ENCODE measurements around the gene EED. TPM values are rescaled to one million over a fixed set of nuclear protein-coding genes. Genes with fewer than 3 reads are reported as not detected.

The EED gene
- total and polyA plus RNA-seq, 9 of the 15 experiments (the other 6 are each of a cell fraction or from before 2014, with no cell fraction given): 33.0 to 110 (median 55.1) TPM

DNA sequence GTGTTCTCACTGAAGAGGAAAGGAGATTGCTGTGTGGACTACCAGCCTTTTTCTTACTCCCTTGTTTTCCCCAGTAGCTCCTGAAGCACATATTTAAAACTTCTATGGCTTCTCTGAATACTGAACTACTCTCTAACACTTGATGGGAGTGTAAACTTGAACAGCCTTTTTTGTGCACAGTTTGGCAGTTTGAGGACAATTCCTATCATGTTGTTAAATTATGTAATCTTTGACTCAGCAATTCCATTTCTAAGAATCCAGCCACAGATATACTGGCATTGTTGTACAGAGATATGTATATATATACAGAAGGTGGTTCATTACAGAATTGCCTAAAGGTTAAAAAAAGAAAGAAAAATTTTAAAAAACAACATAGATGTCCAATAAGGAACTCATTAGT, 47.1 kb upstream of the EED start (continued):
- TF ChIP-seq, protein P1, sequence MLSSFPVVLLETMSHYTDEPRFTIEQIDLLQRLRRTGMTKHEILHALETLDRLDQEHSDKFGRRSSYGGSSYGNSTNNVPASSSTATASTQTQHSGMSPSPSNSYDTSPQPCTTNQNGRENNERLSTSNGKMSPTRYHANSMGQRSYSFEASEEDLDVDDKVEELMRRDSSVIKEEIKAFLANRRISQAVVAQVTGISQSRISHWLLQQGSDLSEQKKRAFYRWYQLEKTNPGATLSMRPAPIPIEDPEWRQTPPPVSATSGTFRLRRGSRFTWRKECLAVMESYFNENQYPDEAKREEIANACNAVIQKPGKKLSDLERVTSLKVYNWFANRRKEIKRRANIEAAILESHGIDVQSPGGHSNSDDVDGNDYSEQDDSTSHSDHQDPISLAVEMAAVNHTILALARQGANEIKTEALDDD (IDR thresholded peaks at IDR 0.05): no peak
- TF ChIP-seq, protein P2, sequence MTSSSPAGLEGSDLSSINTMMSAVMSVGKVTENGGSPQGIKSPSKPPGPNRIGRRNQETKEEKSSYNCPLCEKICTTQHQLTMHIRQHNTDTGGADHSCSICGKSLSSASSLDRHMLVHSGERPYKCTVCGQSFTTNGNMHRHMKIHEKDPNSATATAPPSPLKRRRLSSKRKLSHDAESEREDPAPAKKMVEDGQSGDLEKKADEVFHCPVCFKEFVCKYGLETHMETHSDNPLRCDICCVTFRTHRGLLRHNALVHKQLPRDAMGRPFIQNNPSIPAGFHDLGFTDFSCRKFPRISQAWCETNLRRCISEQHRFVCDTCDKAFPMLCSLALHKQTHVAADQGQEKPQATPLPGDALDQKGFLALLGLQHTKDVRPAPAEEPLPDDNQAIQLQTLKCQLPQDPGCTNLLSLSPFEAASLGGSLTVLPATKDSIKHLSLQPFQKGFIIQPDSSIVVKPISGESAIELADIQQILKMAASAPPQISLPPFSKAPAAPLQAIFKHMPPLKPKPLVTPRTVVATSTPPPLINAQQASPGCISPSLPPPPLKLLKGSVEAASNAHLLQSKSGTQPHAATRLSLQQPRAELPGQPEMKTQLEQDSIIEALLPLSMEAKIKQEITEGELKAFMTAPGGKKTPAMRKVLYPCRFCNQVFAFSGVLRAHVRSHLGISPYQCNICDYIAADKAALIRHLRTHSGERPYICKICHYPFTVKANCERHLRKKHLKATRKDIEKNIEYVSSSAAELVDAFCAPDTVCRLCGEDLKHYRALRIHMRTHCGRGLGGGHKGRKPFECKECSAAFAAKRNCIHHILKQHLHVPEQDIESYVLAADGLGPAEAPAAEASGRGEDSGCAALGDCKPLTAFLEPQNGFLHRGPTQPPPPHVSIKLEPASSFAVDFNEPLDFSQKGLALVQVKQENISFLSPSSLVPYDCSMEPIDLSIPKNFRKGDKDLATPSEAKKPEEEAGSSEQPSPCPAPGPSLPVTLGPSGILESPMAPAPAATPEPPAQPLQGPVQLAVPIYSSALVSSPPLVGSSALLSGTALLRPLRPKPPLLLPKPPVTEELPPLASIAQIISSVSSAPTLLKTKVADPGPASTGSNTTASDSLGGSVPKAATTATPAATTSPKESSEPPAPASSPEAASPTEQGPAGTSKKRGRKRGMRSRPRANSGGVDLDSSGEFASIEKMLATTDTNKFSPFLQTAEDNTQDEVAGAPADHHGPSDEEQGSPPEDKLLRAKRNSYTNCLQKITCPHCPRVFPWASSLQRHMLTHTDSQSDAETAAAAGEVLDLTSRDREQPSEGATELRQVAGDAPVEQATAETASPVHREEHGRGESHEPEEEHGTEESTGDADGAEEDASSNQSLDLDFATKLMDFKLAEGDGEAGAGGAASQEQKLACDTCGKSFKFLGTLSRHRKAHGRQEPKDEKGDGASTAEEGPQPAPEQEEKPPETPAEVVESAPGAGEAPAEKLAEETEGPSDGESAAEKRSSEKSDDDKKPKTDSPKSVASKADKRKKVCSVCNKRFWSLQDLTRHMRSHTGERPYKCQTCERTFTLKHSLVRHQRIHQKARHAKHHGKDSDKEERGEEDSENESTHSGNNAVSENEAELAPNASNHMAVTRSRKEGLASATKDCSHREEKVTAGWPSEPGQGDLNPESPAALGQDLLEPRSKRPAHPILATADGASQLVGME (CRISPR knock-in tag; IDR thresholded peaks at IDR 0.05): no peak
- TF ChIP-seq STAT5A (IDR thresholded peaks at IDR 0.05; ENCODE audit: borderline replicate concordance, low read length) (peak; percentile 65), ELF1 (tag; IDR thresholded peaks at IDR 0.05) (no peak), ZNF197 (CRISPR knock-in tag; IDR thresholded peaks at IDR 0.05; ENCODE audit: low read depth) (no peak), SIN3A (IDR thresholded peaks at IDR 0.05; ENCODE audit: borderline replicate concordance in 2 of 2, control insufficient read depth in 1 of 2, low read depth in 2 of 2, low read length in 2 of 2) (no peak), HLTF (IDR thresholded peaks at IDR 0.05) (no peak), FOXK2 (conservative IDR thresholded peaks at IDR 0.05 in 1 of 2, IDR thresholded peaks at IDR 0.05 in 1 of 2; ENCODE audit: low read depth in 2 of 2) (peak; percentile 48 to 56; a peak in 2 of 4 replicates), MAFG (tag; conservative IDR thresholded peaks at IDR 0.05) (peak; percentile 81), MAFF (IDR thresholded peaks at IDR 0.05; ENCODE audit: low read length) (peak; percentile 84), LEF1 (IDR thresholded peaks at IDR 0.05) (0 out of 2 replicates have a peak, but pooled peaks have one; percentile 18), HNRNPL (IDR thresholded peaks at IDR 0.05; ENCODE audit: low read depth, low read length) (no peak), ZNF41 (CRISPR knock-in tag; conservative IDR thresholded peaks at IDR 0.05) (no peak), ZNF436 (CRISPR knock-in tag; IDR thresholded peaks at IDR 0.05) (no peak)
- TF ChIP-seq, protein P3, sequence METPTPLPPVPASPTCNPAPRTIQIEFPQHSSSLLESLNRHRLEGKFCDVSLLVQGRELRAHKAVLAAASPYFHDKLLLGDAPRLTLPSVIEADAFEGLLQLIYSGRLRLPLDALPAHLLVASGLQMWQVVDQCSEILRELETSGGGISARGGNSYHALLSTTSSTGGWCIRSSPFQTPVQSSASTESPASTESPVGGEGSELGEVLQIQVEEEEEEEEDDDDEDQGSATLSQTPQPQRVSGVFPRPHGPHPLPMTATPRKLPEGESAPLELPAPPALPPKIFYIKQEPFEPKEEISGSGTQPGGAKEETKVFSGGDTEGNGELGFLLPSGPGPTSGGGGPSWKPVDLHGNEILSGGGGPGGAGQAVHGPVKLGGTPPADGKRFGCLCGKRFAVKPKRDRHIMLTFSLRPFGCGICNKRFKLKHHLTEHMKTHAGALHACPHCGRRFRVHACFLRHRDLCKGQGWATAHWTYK (CRISPR knock-in tag; IDR thresholded peaks at IDR 0.05): no peak
- TF ChIP-seq, protein P4, sequence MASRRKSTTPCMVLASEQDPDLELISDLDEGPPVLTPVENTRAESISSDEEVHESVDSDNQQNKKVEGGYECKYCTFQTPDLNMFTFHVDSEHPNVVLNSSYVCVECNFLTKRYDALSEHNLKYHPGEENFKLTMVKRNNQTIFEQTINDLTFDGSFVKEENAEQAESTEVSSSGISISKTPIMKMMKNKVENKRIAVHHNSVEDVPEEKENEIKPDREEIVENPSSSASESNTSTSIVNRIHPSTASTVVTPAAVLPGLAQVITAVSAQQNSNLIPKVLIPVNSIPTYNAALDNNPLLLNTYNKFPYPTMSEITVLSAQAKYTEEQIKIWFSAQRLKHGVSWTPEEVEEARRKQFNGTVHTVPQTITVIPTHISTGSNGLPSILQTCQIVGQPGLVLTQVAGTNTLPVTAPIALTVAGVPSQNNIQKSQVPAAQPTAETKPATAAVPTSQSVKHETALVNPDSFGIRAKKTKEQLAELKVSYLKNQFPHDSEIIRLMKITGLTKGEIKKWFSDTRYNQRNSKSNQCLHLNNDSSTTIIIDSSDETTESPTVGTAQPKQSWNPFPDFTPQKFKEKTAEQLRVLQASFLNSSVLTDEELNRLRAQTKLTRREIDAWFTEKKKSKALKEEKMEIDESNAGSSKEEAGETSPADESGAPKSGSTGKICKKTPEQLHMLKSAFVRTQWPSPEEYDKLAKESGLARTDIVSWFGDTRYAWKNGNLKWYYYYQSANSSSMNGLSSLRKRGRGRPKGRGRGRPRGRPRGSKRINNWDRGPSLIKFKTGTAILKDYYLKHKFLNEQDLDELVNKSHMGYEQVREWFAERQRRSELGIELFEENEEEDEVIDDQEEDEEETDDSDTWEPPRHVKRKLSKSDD (conservative IDR thresholded peaks at IDR 0.05; ENCODE audit: low read length): no peak
